GM13977 (cell line): ENCODE results near the gene SAYSD1.

ENCODE experiments used
- DNase-seq: peaks from one replicate; pipeline ENCODE4 v3.0.0; 2012; ENCODE audit warnings: low spot score
- CTCF ChIP-seq: IDR thresholded peaks from 2 replicates; pipeline ENCODE4 v1.5.1; 2012; ENCODE audit warnings: mild to moderate bottlenecking, control low read depth; ENCODE audit not compliant: insufficient read depth; ENCODE audit errors: extremely low read depth, missing control alignments
- in situ Hi-C: fragments of 300-500 bp; cut with MboI; formaldehyde crosslinking; loops from one replicate; pipeline ENCODE4 v1.12.0; 2022; ENCODE audit warnings: low sequenced_read_pairs, low pct_unique_long_range_greater_than_20kb, mixed read lengths, inconsistent platforms; ENCODE audit not compliant: unreplicated experiment

Gene SAYSD1

GRCh38 chr6:39130691-39131090, 15.7 kb upstream of the SAYSD1 start:
- in situ Hi-C loops = no loop called here
- no peak for DNase-seq
- TF ChIP-seq CTCF = no peak

GRCh38 chr6:39128832-39129231, 13.8 kb upstream of the SAYSD1 start:
- TF ChIP-seq CTCF = no peak
- no peak for DNase-seq
- in situ Hi-C loops = no loop called here

GRCh38 chr6:39128106-39128505, 13.1 kb upstream of the SAYSD1 start:
- DNase-seq = no peak
- TF ChIP-seq CTCF = no peak
- in situ Hi-C loops = no loop called here

GRCh38 chr6:39124114-39124513, 9.1 kb upstream of the SAYSD1 start:
- in situ Hi-C loops = no loop called here
- DNase-seq = no peak
- TF ChIP-seq CTCF = no peak

GRCh38 chr6:39118921-39119320, 3.9 kb upstream of the SAYSD1 start:
- TF ChIP-seq CTCF = no peak
- no peak for DNase-seq
- in situ Hi-C loops = no loop called here

GRCh38 chr6:39114388-39114703, 640 bp downstream of the SAYSD1 start:
- no peak for DNase-seq
- in situ Hi-C loops = no loop called here
- TF ChIP-seq CTCF = no peak

- in situ Hi-C loops = no loop called here
- no peak for TF ChIP-seq CTCF
- no peak for DNase-seq
These were observed 1.2 kb downstream of the SAYSD1 start for GRCh38 chr6:39113788-39114187.
